Measurements from ENCODE around the gene TAF6.

Gene TAF6

DNA sequence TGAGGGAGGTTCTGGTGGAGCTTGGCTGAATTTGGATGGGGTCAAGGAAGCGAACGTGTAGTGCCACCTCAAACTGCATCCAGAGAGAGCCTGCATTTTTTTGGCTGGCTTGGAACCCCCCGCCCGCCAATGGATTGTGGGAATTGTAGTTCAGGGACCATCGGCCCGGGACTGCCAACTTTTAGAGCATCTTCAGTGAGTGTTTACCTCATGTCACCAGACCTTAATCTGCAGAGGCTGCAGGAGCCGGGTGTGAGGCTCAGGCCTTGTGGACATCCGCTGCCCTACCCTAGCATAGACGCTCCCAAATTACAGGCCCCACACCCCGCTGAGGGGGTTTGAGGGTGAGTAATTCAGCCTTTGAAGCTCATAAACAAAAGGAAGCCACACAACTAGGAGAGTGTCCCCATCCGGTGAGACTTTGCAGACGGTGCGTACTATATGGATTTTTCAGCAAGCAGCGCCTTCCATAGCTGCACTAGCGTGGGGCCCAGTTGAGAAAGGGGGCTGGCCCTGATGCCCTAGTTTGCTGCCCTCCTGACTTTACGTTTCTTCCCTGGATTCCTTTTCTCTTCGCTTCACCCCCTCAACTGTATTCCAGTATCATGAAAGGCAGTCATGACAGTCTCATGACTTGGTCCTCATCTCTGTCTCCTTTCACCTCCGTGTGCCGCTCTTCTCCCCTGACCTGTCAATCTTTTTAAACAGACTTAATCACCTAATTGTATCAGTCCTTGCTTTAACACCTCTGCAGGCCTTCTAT, 993 bp upstream of the TAF6 start:
- DNase-seq, result peak; percentile 73

DNA sequence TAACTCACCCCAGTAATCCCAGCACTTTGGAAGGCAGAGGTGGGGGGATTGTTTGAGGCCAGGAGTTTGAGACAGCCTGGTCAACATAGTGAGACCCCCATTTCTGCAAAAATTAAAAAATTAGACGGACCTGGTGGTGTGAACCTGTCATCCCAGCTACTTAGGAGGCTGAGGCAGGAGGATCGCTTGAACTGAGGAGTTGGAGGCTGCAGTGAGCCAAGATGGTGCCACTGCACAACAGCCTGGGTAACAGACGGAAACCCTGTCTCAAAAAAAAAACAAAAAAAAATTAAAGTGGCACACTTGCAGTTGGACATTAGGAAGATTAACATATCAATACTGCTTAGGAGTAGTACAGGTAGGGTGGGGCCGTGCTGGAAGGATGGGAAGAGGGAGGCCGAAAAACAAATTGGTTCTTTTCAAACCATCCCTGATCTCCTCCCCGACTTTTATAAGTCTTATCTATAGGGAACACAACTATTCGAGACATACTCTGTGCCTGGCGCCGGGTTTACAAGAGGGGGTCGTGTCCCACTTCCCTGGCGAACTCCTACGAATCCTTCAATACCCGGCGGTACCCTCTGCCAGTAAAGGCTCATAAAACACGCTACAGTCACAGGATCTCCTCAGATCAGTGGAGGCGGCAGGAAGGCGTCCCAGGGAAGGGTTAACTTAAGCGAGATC, 628 bp downstream of the TAF6 start:
- DNase-seq, result no peak

- no peak for DNase-seq
These were observed 4.1 kb downstream of the TAF6 start for GRCh38 chr7:100115026-100115425.

DNA sequence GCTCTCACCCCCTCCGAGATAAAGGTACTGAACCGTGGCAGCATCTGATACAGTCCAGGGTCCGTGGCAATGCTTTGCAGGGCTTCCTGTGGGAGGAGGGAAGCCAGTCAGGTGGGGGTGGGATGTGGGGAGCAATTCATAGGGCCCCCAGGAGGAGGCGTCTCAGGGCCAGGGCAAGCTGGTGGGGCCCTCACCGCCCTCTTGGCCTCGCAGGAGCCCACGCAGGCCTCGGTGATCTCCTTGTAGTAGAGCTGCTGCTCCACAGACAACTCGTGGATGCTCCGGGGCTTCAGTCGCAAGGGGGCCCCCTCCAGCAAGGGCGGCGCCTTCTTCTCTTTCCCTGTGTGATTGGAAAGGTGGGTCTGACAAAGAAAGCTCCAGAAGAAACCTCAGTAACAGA, 7.2 kb downstream of the TAF6 start:
- no peak for DNase-seq

DNA sequence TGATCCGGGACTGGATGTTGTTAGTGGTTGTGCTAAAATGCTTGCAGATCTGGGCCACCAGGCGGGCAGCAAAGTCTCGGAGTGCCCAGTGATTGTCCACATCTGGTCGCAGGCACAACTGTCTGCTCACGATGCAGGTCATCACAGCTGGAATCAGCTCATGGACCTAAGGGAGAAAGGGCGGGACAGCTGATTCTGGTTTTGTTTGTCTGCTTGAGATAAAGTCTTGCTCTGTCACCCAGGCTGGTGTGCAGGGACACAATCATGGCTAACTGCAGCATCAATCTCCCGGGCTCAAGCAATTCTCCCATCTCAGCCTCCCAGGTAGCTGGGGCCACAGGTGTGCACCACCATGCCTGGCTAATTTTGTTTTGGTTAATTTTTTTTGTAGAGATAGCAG, 8.0 kb downstream of the TAF6 start:
- no peak for DNase-seq

DNA sequence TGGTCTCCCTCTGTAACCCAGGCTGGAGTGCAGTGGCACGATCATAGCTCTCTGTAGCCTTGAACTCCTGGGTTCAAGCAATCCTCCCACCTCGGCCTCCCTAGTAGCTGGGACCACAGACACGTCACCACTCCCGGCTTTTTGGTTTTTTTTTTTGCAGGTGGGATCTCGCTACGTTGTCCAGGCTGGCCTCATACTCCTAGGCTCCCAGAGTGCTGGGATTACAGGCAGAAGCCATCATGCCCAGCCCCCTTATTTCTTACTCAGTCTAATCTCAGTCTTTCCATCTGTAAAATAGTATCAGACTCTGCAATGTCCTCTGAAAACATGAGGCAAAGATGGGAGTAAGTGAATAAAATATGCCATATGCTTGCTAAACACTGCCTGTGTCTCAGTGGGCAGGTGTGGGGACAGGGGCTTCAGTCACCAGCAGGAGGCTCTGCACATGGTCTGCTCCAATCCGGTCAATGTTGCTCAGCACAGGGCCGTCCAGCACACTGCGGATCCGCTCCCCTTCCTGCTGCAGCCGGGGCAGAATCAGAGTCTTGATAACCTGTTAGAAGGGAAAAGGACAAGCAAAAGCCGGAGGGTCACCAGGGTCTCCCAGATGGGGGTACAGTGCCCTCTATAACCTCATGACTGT, 9.5 kb downstream of the TAF6 start:
- DNase-seq, result no peak

DNA sequence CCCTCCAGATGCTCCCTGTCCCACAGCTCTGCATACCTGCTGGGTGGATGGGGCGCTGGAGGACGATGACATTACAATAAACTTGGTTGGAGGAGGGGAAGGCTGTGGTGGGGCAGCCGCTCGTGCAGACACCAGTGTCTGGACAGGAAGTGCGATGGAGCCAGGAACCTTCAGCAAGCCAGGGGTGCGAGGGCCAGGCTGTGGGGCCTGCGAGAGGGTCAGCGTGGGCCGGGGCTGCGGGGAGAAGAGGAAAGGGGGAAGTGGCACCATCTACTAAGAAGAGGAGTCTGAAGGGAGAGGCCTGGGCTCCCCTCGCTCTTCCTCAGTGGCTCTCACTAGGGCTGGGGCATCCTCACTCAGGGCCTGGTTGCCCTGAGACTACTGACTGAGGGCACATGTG, 11.3 kb downstream of the TAF6 start:
- no peak for DNase-seq

DNA sequence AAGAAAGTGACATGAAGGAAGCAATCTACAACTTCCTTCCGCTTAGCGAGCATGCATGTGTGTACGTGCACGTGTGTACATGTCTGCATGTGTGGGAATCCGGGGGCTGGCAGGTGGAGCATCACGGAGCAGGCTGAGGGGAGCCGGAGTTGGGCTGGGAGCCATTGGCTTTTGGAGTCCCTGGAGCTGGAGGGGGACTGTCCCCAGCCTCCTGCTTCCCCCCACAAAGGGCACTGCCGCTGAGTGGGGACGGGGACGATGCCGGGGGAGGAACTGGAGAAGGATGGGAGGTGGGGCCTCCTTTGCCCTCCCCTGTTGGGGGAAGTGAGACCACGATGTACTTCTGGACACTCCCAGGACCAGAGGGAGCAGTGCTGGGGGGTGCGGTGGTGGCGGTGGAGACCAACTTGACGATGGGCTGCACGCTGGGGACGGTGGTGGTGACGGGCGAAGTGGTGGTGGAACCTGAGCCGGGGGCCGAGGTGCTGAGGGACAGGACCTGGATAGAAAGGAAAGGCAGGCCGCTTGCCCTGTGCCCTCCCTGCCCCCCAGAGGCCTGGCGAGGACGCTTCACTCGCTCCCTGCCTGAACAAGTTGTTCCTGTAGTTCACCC, 11.9 kb downstream of the TAF6 start:
- no peak for DNase-seq

GRCh38 chr7:100106633-100107032, 12.5 kb downstream of the TAF6 start:
- no peak for DNase-seq

DNA sequence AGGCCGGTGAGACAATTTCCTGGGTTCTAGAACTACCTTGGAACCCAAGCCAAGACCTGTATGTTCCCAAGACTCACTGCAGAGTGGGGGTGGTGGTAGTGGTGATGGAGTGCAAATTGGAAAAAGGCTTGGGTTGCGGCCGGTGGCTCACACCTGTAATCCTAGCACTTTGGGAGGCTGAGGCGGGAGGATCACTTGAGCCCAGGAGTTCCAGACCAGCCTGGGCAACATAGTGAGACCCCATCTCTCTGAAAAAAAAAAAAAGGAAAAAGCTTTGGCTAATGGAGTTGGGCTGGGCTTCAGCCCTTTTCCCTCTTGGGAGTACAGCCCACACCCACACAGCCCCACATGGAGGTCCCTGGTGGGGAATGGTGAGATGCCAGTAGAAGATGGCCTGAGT, 13.6 kb downstream of the TAF6 start:
- no peak for DNase-seq

- DNase-seq, result no peak
These were observed 16.0 kb downstream of the TAF6 start for GRCh38 chr7:100102950-100103840.

- peak; percentile 100 for DNase-seq
These were observed 17.9 kb downstream of the TAF6 start, which contains the start of the genes AP4M1 and MCM7 for GRCh38 chr7:100101016-100101862. AP4M1 (plus strand) TSS chr7:100101643; CDS start chr7:100101715, 72 bp downstream. MCM7 (minus strand) TSS chr7:100101397; CDS start chr7:100101294, 103 bp downstream.

GRCh38 chr7:100100420-100101015, 18.6 kb downstream of the TAF6 start:
- DNase-seq, result peak; percentile 99

DNA sequence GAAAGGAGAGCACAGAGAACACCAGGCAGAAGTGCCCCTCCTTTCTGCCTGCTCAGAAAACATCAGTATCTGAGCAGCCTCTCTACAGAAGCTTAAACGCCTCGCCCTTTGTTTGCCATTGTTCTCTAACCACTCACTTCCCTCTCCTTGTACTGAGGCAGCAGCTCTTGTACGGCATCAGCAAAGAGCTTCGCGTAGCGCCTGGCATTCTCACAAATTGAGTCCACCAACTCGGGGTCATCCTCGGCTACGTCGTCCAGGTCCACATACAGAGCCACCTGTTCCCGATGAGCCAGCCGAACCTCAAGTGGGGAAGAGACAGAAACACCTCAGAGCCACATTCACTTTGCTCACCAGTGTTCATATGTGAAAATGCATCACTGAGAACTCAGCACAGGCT, 19.7 kb downstream of the TAF6 start:
- no peak for DNase-seq

DNA sequence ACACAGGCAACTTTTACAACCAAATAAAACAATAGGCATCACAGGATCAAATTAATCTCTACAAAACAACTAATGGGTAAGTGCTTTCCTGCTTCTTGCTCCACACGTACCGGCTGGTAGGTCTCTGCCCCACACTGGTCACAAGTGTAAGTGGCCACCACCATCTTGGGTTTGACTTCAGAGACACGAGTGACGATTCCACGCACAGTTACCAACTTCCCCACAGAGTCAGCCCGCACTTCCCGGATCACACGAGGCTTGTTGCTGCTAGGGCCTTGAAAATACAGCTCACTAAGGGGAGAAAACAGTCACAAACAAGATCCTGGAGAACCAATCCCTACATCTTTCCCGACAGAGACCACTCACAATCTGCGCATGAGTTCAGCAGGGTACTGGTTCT, 20.2 kb downstream of the TAF6 start:
- no peak for DNase-seq

- DNase-seq, result no peak
These were observed 23.5 kb downstream of the TAF6 start for GRCh38 chr7:100095704-100096103.

GRCh38 chr7:100095289-100095688, 23.9 kb downstream of the TAF6 start:
- no peak for DNase-seq

GRCh38 chr7:100093925-100094486, 25.2 kb downstream of the TAF6 start:
- peak; percentile 31 for DNase-seq

DNA sequence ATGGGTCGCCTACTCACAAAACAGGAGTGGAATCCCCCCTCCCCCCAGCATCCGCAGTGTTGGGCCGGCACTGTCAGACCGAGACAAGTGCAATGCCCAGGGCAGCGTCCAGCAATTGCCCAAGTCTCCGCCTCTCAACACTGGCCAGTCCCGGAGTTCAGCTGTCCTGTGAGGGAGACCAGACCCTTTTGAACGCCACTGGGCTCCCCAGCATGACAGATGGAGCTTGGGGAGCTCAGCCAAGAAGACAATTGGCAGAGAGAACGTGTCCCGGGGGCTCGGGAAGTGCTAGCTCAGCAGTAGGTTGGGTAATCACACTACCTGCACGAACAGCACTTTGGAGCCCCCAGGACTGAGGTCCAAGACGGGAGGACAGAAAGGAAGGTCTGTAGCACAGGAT, 25.7 kb downstream of the TAF6 start:
- DNase-seq, result peak; percentile 35

GRCh38 chr7:100093054-100093453, 26.1 kb downstream of the TAF6 start:
- DNase-seq, result peak; percentile 47

All from NCI-H69 (cell line).